HepG2 (cell line): Measurements from ENCODE around the gene DPP7. TPM values are rescaled to one million over a fixed set of nuclear protein-coding genes. Genes with fewer than 3 reads are reported as not detected.
A peak's percentile ranks its signal among the peaks of the same experiment; 100 is the strongest.

ENCODE experiments used
- ARID5B ChIP-seq: IDR thresholded peaks from 2 replicates; pipeline ENCODE4 v1.4.0; 2020; ENCODE audit warnings: mild to moderate bottlenecking, missing genetic modification reagents
- CTCF ChIP-seq: sonication (generic); formaldehyde crosslinking; IDR thresholded peaks from 2 replicates; pipeline ENCODE4 v1.5.0; 2020; ENCODE audit warnings: mild to moderate bottlenecking, missing genetic modification reagents, moderate library complexity
- EP300 ChIP-seq, 3 experiments: sonication (generic) in 1 of 3; formaldehyde crosslinking in 1 of 3; IDR thresholded peaks; 2 replicates each; pipeline versions ENCODE4 v1.5.1 to v1.6.1; 2011 to 2020; ENCODE audit warnings: low read depth in 2 of 3, low read length in 2 of 3, borderline replicate concordance in 1 of 3, improper control_type of control experiment in 1 of 3, mild to moderate bottlenecking in 1 of 3, missing genetic modification reagents in 1 of 3, moderate library complexity in 1 of 3
- HBP1 ChIP-seq: IDR thresholded peaks from 2 replicates; pipeline ENCODE4 v1.6.1; 2016; ENCODE audit warnings: low read depth, control low read depth
- HHEX ChIP-seq: IDR thresholded peaks from 2 replicates; pipeline ENCODE4 v1.6.1; 2016; ENCODE audit warnings: control low read depth
- MIXL1 ChIP-seq: IDR thresholded peaks from 2 replicates; pipeline ENCODE4 v1.6.1; 2016
- MTF1 ChIP-seq: sonication (generic); formaldehyde crosslinking; IDR thresholded peaks from 2 replicates; pipeline ENCODE4 v1.5.0; 2020; ENCODE audit warnings: missing genetic modification reagents
- MYPOP ChIP-seq: sonication (generic); formaldehyde crosslinking; IDR thresholded peaks from 2 replicates; pipeline ENCODE4 v1.8.1; 2023; ENCODE audit warnings: mild to moderate bottlenecking, moderate library complexity, missing genetic modification reagents
- ONECUT2 ChIP-seq: sonication (generic); formaldehyde crosslinking; IDR thresholded peaks from 2 replicates; pipeline ENCODE4 v1.4.0; 2020; ENCODE audit warnings: missing genetic modification reagents
- PCBP1 ChIP-seq: fragments of 200-400 bp; formaldehyde crosslinking; IDR thresholded peaks from 2 replicates; pipeline ENCODE4 v1.6.1; 2017; ENCODE audit warnings: mild to moderate bottlenecking, low read depth, low read length, borderline replicate concordance
- POLR2AphosphoS5 ChIP-seq: IDR thresholded peaks from 2 replicates; pipeline ENCODE4 v1.6.1; 2012; ENCODE audit warnings: low read depth, low read length
- RAD21 ChIP-seq: fragments of 450-650 bp; formaldehyde crosslinking; IDR thresholded peaks from 2 replicates; pipeline ENCODE4 v1.5.0; 2020; ENCODE audit warnings: mild to moderate bottlenecking
- RBFOX2 ChIP-seq: fragments of 200-400 bp; formaldehyde crosslinking; IDR thresholded peaks from 2 replicates; pipeline ENCODE4 v1.6.1; 2017; ENCODE audit warnings: low read depth, mild to moderate bottlenecking, low read length
- SPEN ChIP-seq: sonication (generic); formaldehyde crosslinking; IDR thresholded peaks from 2 replicates; pipeline ENCODE4 v1.5.1; 2020; ENCODE audit warnings: low read depth, mild to moderate bottlenecking, missing genetic modification reagents
- STAT6 ChIP-seq: sonication (generic); formaldehyde crosslinking; IDR thresholded peaks from 2 replicates; pipeline ENCODE4 v1.4.0; 2020; ENCODE audit warnings: missing genetic modification reagents, mild to moderate bottlenecking, borderline replicate concordance
- ZC3H13 ChIP-seq: sonication (generic); formaldehyde crosslinking; IDR thresholded peaks from 2 replicates; pipeline ENCODE4 v1.8.1; 2023; ENCODE audit warnings: mild to moderate bottlenecking, missing genetic modification reagents, moderate library complexity
- ZNF264 ChIP-seq: sonication (generic); formaldehyde crosslinking; IDR thresholded peaks from 2 replicates; pipeline ENCODE4 v1.4.0; 2020; ENCODE audit warnings: missing genetic modification reagents
- ZNF644 ChIP-seq: IDR thresholded peaks from 2 replicates; pipeline ENCODE4 v1.6.1; 2016; ENCODE audit warnings: low read depth
- polyA plus RNA-seq, 8 experiments: library from polyadenylated mRNA; depleted of rRNA in 3 of 8; stranded (reverse) in 7 of 8; unstranded in 1 of 8; fragments of >200 nt; fragmentation: Illumina TruSeq in 4 of 8; extraction: Trizol in 4 of 8; gene quantifications; 2 replicates each; pipeline versions ENCODE4 v1.2.1 to v1.2.3, GENCODE V29; 2011 to 2016; ENCODE audit warnings: low read depth in 4 of 8, missing spikeins in 1 of 8, mixed read lengths in 1 of 8; ENCODE audit not compliant: insufficient read depth in 1 of 8
- total RNA-seq, 5 experiments: library from RNA; depleted of rRNA; stranded (reverse); fragments of >200 nt; fragmentation: Illumina TruSeq; extraction: Trizol; gene quantifications; 2 replicates each; pipeline ENCODE4 v1.2.3, GENCODE V29; 2016; ENCODE audit warnings: low read depth in 1 of 5

DPP7 gene
- total and polyA plus RNA-seq, 2 of the 13 experiments (the other 11 are each of a cell fraction or from before 2014, with no cell fraction given), result 1.2 to 4.5 TPM

- TF ChIP-seq HBP1 (CRISPR knock-in tag), result no peak
- peak; percentile 76 for TF ChIP-seq ZC3H13 (CRISPR knock-in tag)
- TF ChIP-seq ZNF264 (CRISPR knock-in tag), result no peak
- TF ChIP-seq RBFOX2, result peak; percentile 51; the same call in 1 of the 2 replicates
- peak; percentile 32; the same call in 1 of the 2 replicates for TF ChIP-seq SPEN (CRISPR knock-in tag)
- TF ChIP-seq ONECUT2 (CRISPR knock-in tag), result no peak
- no peak for TF ChIP-seq ZNF644 (CRISPR knock-in tag)
- TF ChIP-seq ARID5B (CRISPR knock-in tag), result no peak
- peak; percentile 58; the same call in 1 of the 2 replicates for TF ChIP-seq MYPOP (CRISPR knock-in tag)
- peak; percentile 68 for TF ChIP-seq CTCF (CRISPR knock-in tag)
- no peak for TF ChIP-seq PCBP1
- peak; percentile 22; the same call in 1 of the 2 replicates for TF ChIP-seq STAT6 (CRISPR knock-in tag)
- no peak for TF ChIP-seq POLR2AphosphoS5
- TF ChIP-seq MIXL1 (CRISPR knock-in tag), result no peak
- no peak for TF ChIP-seq HHEX (CRISPR knock-in tag)
- TF ChIP-seq EP300 (IDR thresholded peaks at IDR 0.05; ENCODE audit: low read depth in 2 of 2, low read length in 2 of 2), result no peak
- no peak for TF ChIP-seq EP300 (CRISPR knock-in tag; IDR thresholded peaks at IDR 0.05; ENCODE audit: borderline replicate concordance)
- TF ChIP-seq RAD21 (CRISPR knock-in tag), result peak; percentile 44; the same call in 1 of the 2 replicates
- no peak for TF ChIP-seq MTF1 (CRISPR knock-in tag)
Observed at GRCh38 chr9:137111788-137112563, 2.6 kb downstream of the DPP7 start (continued).
